Measurements from ENCODE around the gene KRAS.

The KRAS gene

DNA sequence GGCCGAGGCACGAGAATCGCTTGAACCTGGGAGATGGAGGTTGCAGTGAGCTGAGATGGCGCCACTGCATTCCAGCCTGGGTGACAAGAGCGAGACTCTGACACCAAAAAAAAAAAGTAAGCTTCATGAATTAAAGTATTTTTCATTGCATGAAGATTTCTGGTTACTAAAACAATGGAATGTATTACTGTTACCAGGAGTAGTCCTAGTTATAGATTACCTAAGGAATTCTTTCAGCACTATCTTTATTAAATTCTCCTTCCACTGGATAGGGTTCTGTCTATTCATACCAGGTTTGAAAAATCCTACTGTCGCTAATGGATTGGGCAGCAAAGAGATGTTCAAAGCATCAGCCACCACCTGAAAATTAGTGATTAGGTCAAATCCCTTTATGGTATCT lies 43.3 kb downstream of the KRAS start:
- Histone ChIP-seq H3K4me1 (ENCODE audit: control insufficient read depth, low read length) (no peaks in the 10 kb centered on the region), H3K27me3 (ENCODE audit: control insufficient read depth, low read length) (no peaks in the 10 kb centered on the region), H3K79me2 (ENCODE audit: control insufficient read depth, low read length) (no peaks in the 10 kb centered on the region), H3K27ac (ENCODE audit: low read depth, low read length) (no peak overlapping the region), H3K9me2 (replicated peaks; ENCODE audit: control insufficient read depth, low read length) (no peaks in the 10 kb centered on the region), H3K4me3 (ENCODE audit: low read length) (no peak overlapping the region), H3K4me2 (ENCODE audit: low read length) (no peak overlapping the region), H3K9me3 (ENCODE audit: control insufficient read depth, insufficient read depth, low read length) (no peaks in the 10 kb centered on the region), H3K36me3 (ENCODE audit: control insufficient read depth, low read length) (peaks cover 24% of the 10 kb centered on the region), H4K20me1 (ENCODE audit: control insufficient read depth, insufficient read depth, low read depth, low read length) (no peaks in the 10 kb centered on the region), H3F3A (ENCODE audit: control insufficient read depth, insufficient read depth) (0 out of 2 replicates have a peak, but pooled peaks cover 2% of the 10 kb centered on the region)
- TF ChIP-seq, protein P1, sequence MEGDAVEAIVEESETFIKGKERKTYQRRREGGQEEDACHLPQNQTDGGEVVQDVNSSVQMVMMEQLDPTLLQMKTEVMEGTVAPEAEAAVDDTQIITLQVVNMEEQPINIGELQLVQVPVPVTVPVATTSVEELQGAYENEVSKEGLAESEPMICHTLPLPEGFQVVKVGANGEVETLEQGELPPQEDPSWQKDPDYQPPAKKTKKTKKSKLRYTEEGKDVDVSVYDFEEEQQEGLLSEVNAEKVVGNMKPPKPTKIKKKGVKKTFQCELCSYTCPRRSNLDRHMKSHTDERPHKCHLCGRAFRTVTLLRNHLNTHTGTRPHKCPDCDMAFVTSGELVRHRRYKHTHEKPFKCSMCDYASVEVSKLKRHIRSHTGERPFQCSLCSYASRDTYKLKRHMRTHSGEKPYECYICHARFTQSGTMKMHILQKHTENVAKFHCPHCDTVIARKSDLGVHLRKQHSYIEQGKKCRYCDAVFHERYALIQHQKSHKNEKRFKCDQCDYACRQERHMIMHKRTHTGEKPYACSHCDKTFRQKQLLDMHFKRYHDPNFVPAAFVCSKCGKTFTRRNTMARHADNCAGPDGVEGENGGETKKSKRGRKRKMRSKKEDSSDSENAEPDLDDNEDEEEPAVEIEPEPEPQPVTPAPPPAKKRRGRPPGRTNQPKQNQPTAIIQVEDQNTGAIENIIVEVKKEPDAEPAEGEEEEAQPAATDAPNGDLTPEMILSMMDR (IDR thresholded peaks at IDR 0.05; ENCODE audit: low read depth, low read length, poor library complexity, severe bottlenecking) = no peak
- no peak for TF ChIP-seq EZH2phosphoT487 (IDR thresholded peaks at IDR 0.05; ENCODE audit: borderline replicate concordance, low read length)

DNA sequence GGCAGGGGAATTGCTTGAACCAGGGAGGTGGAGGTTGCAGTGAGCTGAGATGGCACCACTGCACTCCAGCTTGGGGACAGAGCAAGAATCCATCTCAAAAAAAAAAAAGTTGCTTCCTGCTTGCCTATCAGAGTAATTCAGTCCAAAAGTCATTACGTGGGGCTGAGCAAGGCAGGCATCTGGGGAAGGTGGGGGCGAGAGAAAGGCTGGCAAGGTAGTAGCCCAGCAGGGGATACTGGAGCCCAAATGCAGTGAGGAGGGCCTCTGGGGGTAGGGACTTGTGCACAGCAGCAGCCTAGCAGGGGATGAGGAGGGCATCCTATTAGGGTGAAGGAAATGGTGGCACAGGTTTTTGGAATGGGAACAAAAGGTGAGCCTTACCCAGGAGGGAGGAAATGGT lies 48.6 kb downstream of the KRAS start:
- H3K36me3 ChIP-seq (ENCODE audit: control insufficient read depth, low read length) = peaks cover 6% of the 10 kb centered on the region; the same call in 1 of the 2 replicates
- no peak overlapping the region for H3K27ac ChIP-seq (ENCODE audit: low read depth, low read length)
- no peak for TF ChIP-seq EZH2phosphoT487 (IDR thresholded peaks at IDR 0.05; ENCODE audit: borderline replicate concordance, low read length)
- TF ChIP-seq, protein P1 (IDR thresholded peaks at IDR 0.05; ENCODE audit: low read depth, low read length, poor library complexity, severe bottlenecking) = no peak
- H4K20me1 ChIP-seq (ENCODE audit: control insufficient read depth, insufficient read depth, low read depth, low read length) = no peaks in the 10 kb centered on the region
- no peaks in the 10 kb centered on the region for H3K9me3 ChIP-seq (ENCODE audit: control insufficient read depth, insufficient read depth, low read length)
- H3K79me2 ChIP-seq (ENCODE audit: control insufficient read depth, low read length) = no peaks in the 10 kb centered on the region
- no peaks in the 10 kb centered on the region for H3F3A ChIP-seq (ENCODE audit: control insufficient read depth, insufficient read depth)
- no peak overlapping the region for H3K4me3 ChIP-seq (ENCODE audit: low read length)
- H3K4me1 ChIP-seq (ENCODE audit: control insufficient read depth, low read length) = peaks cover 7% of the 10 kb centered on the region
- H3K9me2 ChIP-seq (replicated peaks; ENCODE audit: control insufficient read depth, low read length) = no peaks in the 10 kb centered on the region
- no peak overlapping the region for H3K4me2 ChIP-seq (ENCODE audit: low read length)
- no peaks in the 10 kb centered on the region for H3K27me3 ChIP-seq (ENCODE audit: control insufficient read depth, low read length)

DNA sequence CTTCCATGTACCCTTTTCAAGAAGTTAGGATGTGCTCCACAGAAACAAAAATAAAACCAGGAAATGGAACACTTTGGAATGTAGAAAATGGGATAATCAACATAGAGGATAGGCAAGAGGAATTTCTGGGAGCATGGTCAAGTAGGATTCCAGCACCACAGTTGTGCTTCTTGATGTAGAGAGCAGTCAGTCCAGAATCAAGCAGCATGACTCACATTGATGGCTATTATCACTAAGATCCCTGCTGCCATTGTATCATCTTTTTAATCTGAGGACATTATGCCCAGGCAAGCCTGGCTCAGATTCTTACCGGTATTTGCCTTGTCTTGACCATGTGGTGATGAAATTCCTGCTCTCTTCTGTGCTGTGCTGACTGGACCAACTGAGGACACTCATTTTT lies 50.0 kb downstream of the KRAS start:
- no peak for TF ChIP-seq EZH2phosphoT487 (IDR thresholded peaks at IDR 0.05; ENCODE audit: borderline replicate concordance, low read length)
- TF ChIP-seq, protein P1 (IDR thresholded peaks at IDR 0.05; ENCODE audit: low read depth, low read length, poor library complexity, severe bottlenecking) = no peak

More for the DNA sequence above, 50.0 kb downstream of the KRAS start:
- no peaks in the 10 kb centered on the region for H3F3A ChIP-seq (ENCODE audit: control insufficient read depth, insufficient read depth)
- no peaks in the 10 kb centered on the region for H3K27me3 ChIP-seq (ENCODE audit: control insufficient read depth, low read length)
- no peak overlapping the region for H3K4me2 ChIP-seq (ENCODE audit: low read length)
- no peaks in the 10 kb centered on the region for H4K20me1 ChIP-seq (ENCODE audit: control insufficient read depth, insufficient read depth, low read depth, low read length)
- no peak overlapping the region for H3K27ac ChIP-seq (ENCODE audit: low read depth, low read length)
- H3K4me3 ChIP-seq (ENCODE audit: low read length) = no peak overlapping the region
- peaks cover 15% of the 10 kb centered on the region for H3K4me1 ChIP-seq (ENCODE audit: control insufficient read depth, low read length)
- no peaks in the 10 kb centered on the region for H3K9me2 ChIP-seq (replicated peaks; ENCODE audit: control insufficient read depth, low read length)
- no peaks in the 10 kb centered on the region for H3K9me3 ChIP-seq (ENCODE audit: control insufficient read depth, insufficient read depth, low read length)
- H3K36me3 ChIP-seq (ENCODE audit: control insufficient read depth, low read length) = no peaks in the 10 kb centered on the region
- no peaks in the 10 kb centered on the region for H3K79me2 ChIP-seq (ENCODE audit: control insufficient read depth, low read length)

Data from DOHH2 (cell line).